DND-41 (cell line): Measurements from ENCODE around the gene FGR.

Source experiments
- ATAC-seq: fragments of 200-7000 bp; cut with Tn5 transposase; 3 replicates; pipeline ENCODE4 v1.9.1; 2021; ENCODE audit warnings: low read depth; ENCODE audit not compliant: insufficient read depth
- DNase-seq: peaks from one replicate; pipeline ENCODE4 v3.0.0-alpha.2; 2020
- H2AFZ ChIP-seq: 2 replicates; pipeline ENCODE4 v1.6.0; 2012; ENCODE audit warnings: low read depth, low read length
- H3K27ac ChIP-seq: 2 replicates; pipeline ENCODE4 v1.5.1; 2012; ENCODE audit warnings: low read length, inconsistent platforms
- H3K27me3 ChIP-seq: fragments of 200-600 bp; sonication (generic); 2 replicates; pipeline ENCODE4 v1.6.0; 2012; ENCODE audit warnings: low read length, mild to moderate bottlenecking, inconsistent platforms; ENCODE audit not compliant: insufficient read depth, poor library complexity
- H3K36me3 ChIP-seq: 2 replicates; pipeline ENCODE4 v1.5.1; 2012; ENCODE audit warnings: low read length, inconsistent platforms; ENCODE audit not compliant: insufficient read depth
- H3K4me1 ChIP-seq: 2 replicates; pipeline ENCODE4 v1.5.1; 2012; ENCODE audit warnings: mild to moderate bottlenecking, low read length; ENCODE audit not compliant: insufficient read depth
- H3K4me2 ChIP-seq: 2 replicates; pipeline ENCODE4 v1.6.0; 2012; ENCODE audit warnings: mild to moderate bottlenecking, moderate library complexity, low read length, inconsistent platforms; ENCODE audit not compliant: insufficient read depth
- H3K4me3 ChIP-seq, 2 experiments: fragments of 200-600 bp in 1 of 2; shearing (Covaris generic) in 1 of 2; 2 replicates each; pipeline ENCODE4 v1.5.1; 2012 to 2016; ENCODE audit warnings: inconsistent platforms in 2 of 2, low read length in 2 of 2, mild to moderate bottlenecking in 2 of 2, low read depth in 1 of 2, moderate library complexity in 1 of 2
- H3K79me2 ChIP-seq: 2 replicates; pipeline ENCODE4 v1.6.0; 2012; ENCODE audit warnings: low read length, inconsistent platforms; ENCODE audit not compliant: insufficient read depth
- H3K9ac ChIP-seq: 2 replicates; pipeline ENCODE4 v1.6.0; 2012; ENCODE audit warnings: low read depth, mild to moderate bottlenecking, inconsistent platforms, low read length, moderate library complexity
- H3K9me3 ChIP-seq: 2 replicates; pipeline ENCODE4 v1.5.1; 2012; ENCODE audit warnings: low read length, moderate library complexity, mild to moderate bottlenecking, inconsistent platforms; ENCODE audit not compliant: insufficient read depth, severe bottlenecking
- H4K20me1 ChIP-seq: 2 replicates; pipeline ENCODE4 v1.6.0; 2012; ENCODE audit warnings: low read length; ENCODE audit not compliant: insufficient read depth
- EZH2 ChIP-seq: IDR thresholded peaks from 3 replicates; pipeline ENCODE4 v1.6.1; 2012; ENCODE audit warnings: borderline replicate concordance, low read depth, mild to moderate bottlenecking, moderate library complexity, low read length, inconsistent platforms; ENCODE audit not compliant: severe bottlenecking
- TF ChIP-seq, protein P1 (sequence below): IDR thresholded peaks from 2 replicates; pipeline ENCODE4 v1.5.1; 2012; ENCODE audit warnings: borderline replicate concordance, low read length, moderate library complexity, mild to moderate bottlenecking; ENCODE audit not compliant: poor library complexity, severe bottlenecking; ENCODE audit errors: extremely low read depth

FGR gene

GRCh38 chr1:27662261-27662660 lies 27.3 kb upstream of the FGR start:
- Histone ChIP-seq H3K9ac (peak overlapping the region; percentile 74), H4K20me1 (no peaks in the 10 kb centered on the region), H3K36me3 (peaks cover 7% of the 10 kb centered on the region), H2AFZ (peak overlapping the region; percentile 75), H3K4me3 (peak overlapping the region in 1 of 2 experiments; percentile 49; a peak in 2 of 4 replicates), H3K4me1 (peaks cover 63% of the 10 kb centered on the region), H3K27me3 (no peaks in the 10 kb centered on the region), H3K9me3 (no peaks in the 10 kb centered on the region), H3K4me2 (peak overlapping the region; percentile 68), H3K79me2 (peaks cover 3% of the 10 kb centered on the region; the same call in 1 of the 2 replicates), H3K27ac (peak overlapping the region; percentile 99)
- ATAC-seq: no peak
- TF ChIP-seq, protein P1, sequence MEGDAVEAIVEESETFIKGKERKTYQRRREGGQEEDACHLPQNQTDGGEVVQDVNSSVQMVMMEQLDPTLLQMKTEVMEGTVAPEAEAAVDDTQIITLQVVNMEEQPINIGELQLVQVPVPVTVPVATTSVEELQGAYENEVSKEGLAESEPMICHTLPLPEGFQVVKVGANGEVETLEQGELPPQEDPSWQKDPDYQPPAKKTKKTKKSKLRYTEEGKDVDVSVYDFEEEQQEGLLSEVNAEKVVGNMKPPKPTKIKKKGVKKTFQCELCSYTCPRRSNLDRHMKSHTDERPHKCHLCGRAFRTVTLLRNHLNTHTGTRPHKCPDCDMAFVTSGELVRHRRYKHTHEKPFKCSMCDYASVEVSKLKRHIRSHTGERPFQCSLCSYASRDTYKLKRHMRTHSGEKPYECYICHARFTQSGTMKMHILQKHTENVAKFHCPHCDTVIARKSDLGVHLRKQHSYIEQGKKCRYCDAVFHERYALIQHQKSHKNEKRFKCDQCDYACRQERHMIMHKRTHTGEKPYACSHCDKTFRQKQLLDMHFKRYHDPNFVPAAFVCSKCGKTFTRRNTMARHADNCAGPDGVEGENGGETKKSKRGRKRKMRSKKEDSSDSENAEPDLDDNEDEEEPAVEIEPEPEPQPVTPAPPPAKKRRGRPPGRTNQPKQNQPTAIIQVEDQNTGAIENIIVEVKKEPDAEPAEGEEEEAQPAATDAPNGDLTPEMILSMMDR: no peak
- no peak for TF ChIP-seq EZH2
- no peak for DNase-seq

DNA sequence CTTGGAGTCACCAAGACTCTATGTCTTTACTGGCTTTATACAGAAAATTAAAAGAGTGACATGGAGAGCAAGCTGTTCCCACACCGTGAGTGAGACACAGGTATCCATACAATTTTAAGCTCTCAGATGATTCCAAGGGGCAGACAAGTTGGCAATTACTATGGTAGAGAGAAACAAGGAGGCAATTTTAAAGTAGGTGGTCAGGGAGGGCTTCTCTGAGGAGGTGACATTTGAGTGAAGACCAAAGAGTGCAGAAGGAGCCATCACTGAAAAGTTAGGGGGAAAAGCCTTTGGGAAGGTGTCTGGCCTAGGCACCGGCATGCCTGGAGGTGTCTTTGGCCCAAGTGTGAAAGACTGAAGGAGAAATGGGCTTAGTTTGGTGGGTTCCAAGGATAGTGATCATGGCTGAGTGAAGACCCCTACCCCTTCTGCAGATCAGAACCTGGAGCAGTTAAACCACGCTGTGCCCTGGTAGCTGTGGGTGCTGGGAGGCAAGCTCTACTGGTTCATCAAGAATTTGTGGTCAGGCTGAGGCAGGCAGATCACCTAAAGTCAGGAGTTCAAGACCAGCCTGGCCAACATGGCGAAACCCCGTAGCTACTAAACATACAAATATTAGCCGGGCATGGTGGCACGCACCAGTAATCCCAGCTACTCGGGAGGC lies 26.6 kb upstream of the FGR start:
- Histone ChIP-seq H3K36me3 (peaks cover 4% of the 10 kb centered on the region), H3K9ac (peak overlapping the region; percentile 74; the same call in 1 of the 2 replicates), H3K4me1 (peaks cover 63% of the 10 kb centered on the region), H3K9me3 (no peaks in the 10 kb centered on the region), H3K4me2 (0 out of 2 replicates have a peak overlapping the region, but pooled peaks have one; percentile 68), H3K4me3 (no peak overlapping the region), H4K20me1 (no peaks in the 10 kb centered on the region), H3K27ac (peak overlapping the region; percentile 99), H2AFZ (no peak overlapping the region), H3K27me3 (no peaks in the 10 kb centered on the region), H3K79me2 (peaks cover 3% of the 10 kb centered on the region; the same call in 1 of the 2 replicates)
- no peak for ATAC-seq
- peak; percentile 41 for DNase-seq
- TF ChIP-seq, protein P1: no peak
- no peak for TF ChIP-seq EZH2

DNA sequence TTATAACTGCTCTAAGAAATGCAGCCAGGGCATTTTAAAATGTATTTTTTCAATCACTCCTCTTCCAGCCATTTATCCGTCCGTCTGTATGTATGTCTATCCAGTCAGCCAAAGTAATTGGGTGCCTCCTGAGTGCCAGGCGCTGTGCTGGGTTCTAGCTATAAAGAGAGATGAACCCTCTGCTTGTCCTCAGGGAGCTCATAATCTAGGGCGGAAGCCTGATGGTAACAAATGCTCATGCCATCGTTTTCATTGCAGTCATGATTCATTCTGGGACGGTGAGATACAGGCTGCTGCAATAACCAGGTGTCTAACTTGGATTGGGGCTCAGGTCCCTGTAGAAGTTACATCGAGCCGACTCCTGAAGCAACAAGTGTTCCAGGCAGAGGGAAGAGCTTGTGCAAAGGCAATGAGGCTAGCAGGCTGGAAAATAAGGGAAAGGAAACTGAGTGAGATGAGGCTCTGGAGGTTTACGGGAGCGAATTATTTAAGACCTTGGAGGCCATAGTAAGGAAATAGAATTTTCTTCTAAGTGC lies 25.4 kb upstream of the FGR start:
- Histone ChIP-seq H3K9me3 (no peaks in the 10 kb centered on the region), H3K36me3 (no peaks in the 10 kb centered on the region), H3K27ac (peak overlapping the region; percentile 99), H3K27me3 (no peaks in the 10 kb centered on the region), H3K4me3 (peak overlapping the region in 1 of 2 experiments; percentile 60; a peak in 2 of 4 replicates), H3K79me2 (peaks cover 3% of the 10 kb centered on the region; the same call in 1 of the 2 replicates), H3K4me1 (peaks cover 70% of the 10 kb centered on the region), H2AFZ (peak overlapping the region; percentile 31), H4K20me1 (no peaks in the 10 kb centered on the region), H3K4me2 (peak overlapping the region; percentile 86), H3K9ac (peak overlapping the region; percentile 84)
- no peak for TF ChIP-seq EZH2
- TF ChIP-seq, protein P1: no peak
- no peak for ATAC-seq
- no peak for DNase-seq
